ENCODE data around the gene FOXL2NB. TPM values are rescaled to one million over a fixed set of nuclear protein-coding genes. Genes with fewer than 3 reads are reported as not detected.

FOXL2NB gene
- total and polyA plus RNA-seq, 8 donors, result 0.03 TPM; not detected in 7

DNA sequence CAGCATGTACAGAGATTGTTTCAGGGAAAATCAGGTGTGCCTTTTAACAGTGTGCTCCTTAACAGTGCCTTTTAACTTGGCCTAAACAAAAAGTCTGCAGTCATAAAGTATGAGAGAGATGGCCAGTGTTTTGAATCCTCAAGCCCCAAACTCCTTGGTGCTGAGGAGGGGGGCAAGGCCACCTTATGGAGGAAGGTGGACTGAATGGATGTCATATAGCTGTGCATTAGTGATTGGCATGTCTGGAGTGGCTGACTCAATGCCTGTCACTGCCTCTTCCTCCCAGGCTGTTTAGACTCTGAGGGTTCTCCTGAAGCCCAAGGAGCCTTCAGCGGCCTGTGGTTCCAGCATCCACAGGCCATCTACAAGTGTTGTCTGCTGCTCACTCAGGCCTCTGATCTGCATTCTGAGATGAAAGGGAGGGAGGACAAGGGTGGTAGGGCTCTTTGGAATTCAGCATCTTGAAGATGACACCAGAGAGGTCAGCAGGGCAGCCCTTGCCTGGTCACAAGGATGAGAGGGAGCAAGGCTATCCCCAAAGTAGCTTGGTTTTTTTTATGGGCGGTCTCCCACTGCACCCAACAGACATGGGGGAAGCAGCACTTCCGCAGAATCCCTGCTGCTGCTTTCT, 1.5 kb downstream of the FOXL2NB start:
- H3K27me3 ChIP-seq, result peaks cover 58 to 99% (median 79%) of the 10 kb centered on the region in 3 donors
- H3K27ac ChIP-seq, result no peak overlapping the region
- 55 to 88% (median 63%) methylated on average over 3 of the region's 3 CpGs for WGBS, 5 donors
- no peaks in the 10 kb centered on the region for H3K36me3 ChIP-seq
- H3K4me3 ChIP-seq, result no peak overlapping the region
- TF ChIP-seq, protein P1, sequence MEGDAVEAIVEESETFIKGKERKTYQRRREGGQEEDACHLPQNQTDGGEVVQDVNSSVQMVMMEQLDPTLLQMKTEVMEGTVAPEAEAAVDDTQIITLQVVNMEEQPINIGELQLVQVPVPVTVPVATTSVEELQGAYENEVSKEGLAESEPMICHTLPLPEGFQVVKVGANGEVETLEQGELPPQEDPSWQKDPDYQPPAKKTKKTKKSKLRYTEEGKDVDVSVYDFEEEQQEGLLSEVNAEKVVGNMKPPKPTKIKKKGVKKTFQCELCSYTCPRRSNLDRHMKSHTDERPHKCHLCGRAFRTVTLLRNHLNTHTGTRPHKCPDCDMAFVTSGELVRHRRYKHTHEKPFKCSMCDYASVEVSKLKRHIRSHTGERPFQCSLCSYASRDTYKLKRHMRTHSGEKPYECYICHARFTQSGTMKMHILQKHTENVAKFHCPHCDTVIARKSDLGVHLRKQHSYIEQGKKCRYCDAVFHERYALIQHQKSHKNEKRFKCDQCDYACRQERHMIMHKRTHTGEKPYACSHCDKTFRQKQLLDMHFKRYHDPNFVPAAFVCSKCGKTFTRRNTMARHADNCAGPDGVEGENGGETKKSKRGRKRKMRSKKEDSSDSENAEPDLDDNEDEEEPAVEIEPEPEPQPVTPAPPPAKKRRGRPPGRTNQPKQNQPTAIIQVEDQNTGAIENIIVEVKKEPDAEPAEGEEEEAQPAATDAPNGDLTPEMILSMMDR (IDR thresholded peaks at IDR 0.05), result no peak
- TF ChIP-seq POLR2A (IDR thresholded peaks at IDR 0.05) (no peak), POLR2AphosphoS5 (IDR thresholded peaks at IDR 0.05) (no peak), EP300 (IDR thresholded peaks at IDR 0.05) (no peak)
- intact Hi-C loops (cut with DNase I; ENCODE audit: low total_unique reads), result no loop called here
- no peaks in the 10 kb centered on the region for H3K9me3 ChIP-seq
- peaks cover 46 to 58% (median 52%) of the 10 kb centered on the region in 4 donors for H3K4me1 ChIP-seq
- DNase-seq, result no peak

DNA sequence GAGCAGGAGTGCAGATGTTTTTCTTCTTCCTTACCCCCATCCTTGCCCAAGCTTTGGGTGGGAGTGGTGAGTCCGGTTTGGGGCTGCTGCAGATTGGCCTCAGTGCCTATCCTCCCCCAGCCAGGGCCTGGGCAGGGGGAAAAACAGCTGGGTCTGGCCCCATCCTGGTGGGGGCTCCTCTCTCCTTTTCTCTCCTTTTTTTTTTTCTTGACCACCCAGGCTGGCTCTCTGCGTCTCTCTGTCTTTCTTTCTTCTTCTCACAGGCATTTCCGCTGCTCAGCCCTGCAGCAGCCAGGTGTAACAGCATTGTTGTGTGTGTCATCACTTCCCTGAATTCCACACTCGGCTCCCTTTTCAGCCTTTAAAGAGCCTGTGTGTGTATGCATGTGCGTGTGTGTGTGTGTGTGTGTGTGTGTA, 2.0 kb downstream of the FOXL2NB start:
- 33 to 49% (median 37%) methylated on average over 5 of the region's 5 CpGs for WGBS, 5 donors
- Histone ChIP-seq H3K9me3 (no peaks in the 10 kb centered on the region), H3K27ac (no peak overlapping the region), H3K4me3 (no peak overlapping the region), H3K4me1 (peaks cover 46 to 53% (median 49%) of the 10 kb centered on the region in 4 donors), H3K27me3 (peaks cover 53 to 99% (median 77%) of the 10 kb centered on the region in 3 donors), H3K36me3 (no peaks in the 10 kb centered on the region)
- no peak for DNase-seq
- TF ChIP-seq POLR2AphosphoS5 (IDR thresholded peaks at IDR 0.05) (no peak), EP300 (IDR thresholded peaks at IDR 0.05) (no peak), POLR2A (IDR thresholded peaks at IDR 0.05) (no peak)
- TF ChIP-seq, protein P1 (IDR thresholded peaks at IDR 0.05), result no peak
- intact Hi-C loops (cut with DNase I; ENCODE audit: low total_unique reads), result no loop called here

DNA sequence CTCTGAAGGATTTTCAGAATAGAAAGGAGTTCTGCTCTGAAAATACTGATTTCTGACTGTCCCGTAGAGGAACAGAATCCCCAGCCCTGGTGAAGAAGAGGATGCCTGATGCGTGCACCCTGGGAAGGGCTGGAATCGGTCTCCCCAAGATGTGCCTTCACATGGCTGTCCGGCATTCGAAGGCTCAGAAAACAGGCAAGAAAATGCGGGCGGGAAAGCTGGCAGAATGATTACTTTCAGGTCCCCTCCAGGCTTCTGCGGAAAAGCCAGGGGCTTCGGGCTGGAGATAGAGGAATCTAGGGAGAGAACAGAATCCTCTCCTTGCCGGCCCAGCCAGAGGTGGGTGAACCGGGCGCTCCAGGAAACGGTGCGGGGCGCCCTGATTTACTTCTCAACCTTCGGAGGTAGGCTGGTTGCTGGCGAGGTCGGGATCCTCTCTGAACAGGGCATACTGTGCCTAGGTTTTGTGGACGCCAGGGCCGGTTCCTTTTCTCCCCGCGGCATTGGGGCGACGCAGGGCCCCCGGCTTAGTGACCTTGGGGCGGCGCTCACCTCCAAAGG, 2.5 kb downstream of the FOXL2NB start:
- H3K27me3 ChIP-seq, result peaks cover 50 to 99% (median 72%) of the 10 kb centered on the region in 3 donors
- no peak for DNase-seq
- peaks cover 42 to 48% (median 45%) of the 10 kb centered on the region in 4 donors for H3K4me1 ChIP-seq
- WGBS, 5 donors, result 5 to 13% (median 6%) methylated on average over 9 to 27 of the region's 27 CpGs
- H3K4me3 ChIP-seq, result peak overlapping the region; percentile 29 to 49 (median 38)
- TF ChIP-seq EP300 (IDR thresholded peaks at IDR 0.05) (no peak), POLR2AphosphoS5 (IDR thresholded peaks at IDR 0.05) (no peak), POLR2A (IDR thresholded peaks at IDR 0.05) (no peak)
- TF ChIP-seq, protein P1 (IDR thresholded peaks at IDR 0.05), result no peak
- H3K27ac ChIP-seq, result no peak overlapping the region
- H3K36me3 ChIP-seq, result no peaks in the 10 kb centered on the region
- intact Hi-C loops (cut with DNase I; ENCODE audit: low total_unique reads), result no loop called here
- no peaks in the 10 kb centered on the region for H3K9me3 ChIP-seq

DNA sequence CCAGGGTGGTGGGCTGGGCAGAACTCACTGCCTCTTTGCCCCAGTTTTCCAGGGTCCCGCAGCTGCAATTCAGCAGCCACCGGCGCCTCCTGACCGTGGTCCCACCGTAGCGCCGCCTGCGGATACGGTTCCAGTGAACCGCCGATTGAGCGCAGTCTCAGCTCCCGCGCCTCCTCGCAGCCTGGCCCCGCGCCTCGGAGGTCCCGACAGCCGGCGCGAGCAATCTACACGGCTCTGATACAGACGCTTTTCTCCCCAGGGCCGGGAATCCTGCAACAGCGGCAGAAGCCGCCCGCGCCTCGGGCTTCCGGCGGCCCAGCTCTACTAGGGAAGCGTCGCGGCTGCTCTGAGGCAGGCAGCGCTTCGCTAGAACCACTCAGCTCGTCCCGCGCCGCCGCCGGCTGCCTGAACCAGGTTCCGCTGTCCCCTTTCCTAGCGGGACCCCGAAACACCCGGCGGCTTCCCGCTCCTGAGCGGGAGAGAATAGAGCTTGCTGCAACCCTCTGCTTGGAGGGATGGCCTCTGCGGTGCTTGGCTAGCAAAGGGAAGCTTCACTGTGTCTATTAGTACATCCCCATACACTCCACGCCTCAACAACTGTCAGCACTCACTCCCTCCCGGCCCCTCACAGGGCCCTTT, 3.1 kb downstream of the FOXL2NB start:
- no peak for TF ChIP-seq POLR2A (IDR thresholded peaks at IDR 0.05)
- H3K27ac ChIP-seq, result no peak overlapping the region
- H3K36me3 ChIP-seq, result no peaks in the 10 kb centered on the region
- WGBS, 5 donors, result 3 to 8% (median 3%) methylated on average over 10 to 53 of the region's 53 CpGs
- H3K4me3 ChIP-seq, result peak overlapping the region; percentile 29 to 49 (median 38)
- peaks cover 45 to 99% (median 71%) of the 10 kb centered on the region in 3 donors for H3K27me3 ChIP-seq
- H3K4me1 ChIP-seq, result peaks cover 36 to 42% (median 39%) of the 10 kb centered on the region in 4 donors
- intact Hi-C loops (cut with DNase I; ENCODE audit: low total_unique reads), result no loop called here
- no peaks in the 10 kb centered on the region for H3K9me3 ChIP-seq
- DNase-seq, result peak in 1 of 2 donors; percentile 71

Measured in stomach (tissue), 9 donors.